Panc1 (cell line): ENCODE measurements around the gene CUEDC1.

Experiments used
- POLR2AphosphoS5 ChIP-seq: IDR thresholded peaks from 2 replicates; pipeline ENCODE4 v1.6.1; 2012; ENCODE audit warnings: mild to moderate bottlenecking, low read depth, low read length, moderate library complexity
- TCF7L2 ChIP-seq: IDR thresholded peaks from 2 replicates; pipeline ENCODE4 v1.6.1; 2011; ENCODE audit warnings: mild to moderate bottlenecking, low read depth, low read length, inconsistent platforms
- TF ChIP-seq, protein P1 (sequence below): fragments of 450-650 bp; IDR thresholded peaks from 2 replicates; pipeline ENCODE4 v1.5.1; 2017; ENCODE audit warnings: mild to moderate bottlenecking

GRCh38 chr17:57833179-57833939 lies 121.9 kb downstream of the CUEDC1 start:
- TF ChIP-seq, protein P1, sequence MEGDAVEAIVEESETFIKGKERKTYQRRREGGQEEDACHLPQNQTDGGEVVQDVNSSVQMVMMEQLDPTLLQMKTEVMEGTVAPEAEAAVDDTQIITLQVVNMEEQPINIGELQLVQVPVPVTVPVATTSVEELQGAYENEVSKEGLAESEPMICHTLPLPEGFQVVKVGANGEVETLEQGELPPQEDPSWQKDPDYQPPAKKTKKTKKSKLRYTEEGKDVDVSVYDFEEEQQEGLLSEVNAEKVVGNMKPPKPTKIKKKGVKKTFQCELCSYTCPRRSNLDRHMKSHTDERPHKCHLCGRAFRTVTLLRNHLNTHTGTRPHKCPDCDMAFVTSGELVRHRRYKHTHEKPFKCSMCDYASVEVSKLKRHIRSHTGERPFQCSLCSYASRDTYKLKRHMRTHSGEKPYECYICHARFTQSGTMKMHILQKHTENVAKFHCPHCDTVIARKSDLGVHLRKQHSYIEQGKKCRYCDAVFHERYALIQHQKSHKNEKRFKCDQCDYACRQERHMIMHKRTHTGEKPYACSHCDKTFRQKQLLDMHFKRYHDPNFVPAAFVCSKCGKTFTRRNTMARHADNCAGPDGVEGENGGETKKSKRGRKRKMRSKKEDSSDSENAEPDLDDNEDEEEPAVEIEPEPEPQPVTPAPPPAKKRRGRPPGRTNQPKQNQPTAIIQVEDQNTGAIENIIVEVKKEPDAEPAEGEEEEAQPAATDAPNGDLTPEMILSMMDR, result peak; percentile 97
- TF ChIP-seq TCF7L2 (no peak), POLR2AphosphoS5 (no peak)
